NB4 (cell line): Measurements from ENCODE around the gene ST14.
"Not testable (repeated sequence)": the region's sequence is repeated elsewhere in the genome, so short reads cannot be mapped to it uniquely, and the experiment has no call there.

Experiments used
- DNase-seq: peaks from one replicate; pipeline ENCODE4 v3.0.0; 2010; ENCODE audit warnings: low read depth
- H3K4me3 ChIP-seq: one replicate; pipeline ENCODE4 v1.5.1; 2011; ENCODE audit warnings: mild to moderate bottlenecking, low read depth, low read length, moderate library complexity
- MYC ChIP-seq: IDR thresholded peaks from 2 replicates; pipeline ENCODE4 v1.6.1; 2011; ENCODE audit warnings: low read depth, low read length
- POLR2A ChIP-seq: IDR thresholded peaks from 2 replicates; pipeline ENCODE4 v1.6.1; 2011; ENCODE audit warnings: mild to moderate bottlenecking; ENCODE audit not compliant: insufficient read length; ENCODE audit errors: extremely low read depth
- TF ChIP-seq, protein P1 (sequence below): IDR thresholded peaks from 2 replicates; pipeline ENCODE4 v1.6.1; 2011; ENCODE audit warnings: low read depth, low read length
- TF ChIP-seq, protein P2 (sequence below): IDR thresholded peaks from one replicate; pipeline ENCODE4 v1.5.1; 2012; ENCODE audit warnings: low read depth, low read length

Gene ST14

DNA sequence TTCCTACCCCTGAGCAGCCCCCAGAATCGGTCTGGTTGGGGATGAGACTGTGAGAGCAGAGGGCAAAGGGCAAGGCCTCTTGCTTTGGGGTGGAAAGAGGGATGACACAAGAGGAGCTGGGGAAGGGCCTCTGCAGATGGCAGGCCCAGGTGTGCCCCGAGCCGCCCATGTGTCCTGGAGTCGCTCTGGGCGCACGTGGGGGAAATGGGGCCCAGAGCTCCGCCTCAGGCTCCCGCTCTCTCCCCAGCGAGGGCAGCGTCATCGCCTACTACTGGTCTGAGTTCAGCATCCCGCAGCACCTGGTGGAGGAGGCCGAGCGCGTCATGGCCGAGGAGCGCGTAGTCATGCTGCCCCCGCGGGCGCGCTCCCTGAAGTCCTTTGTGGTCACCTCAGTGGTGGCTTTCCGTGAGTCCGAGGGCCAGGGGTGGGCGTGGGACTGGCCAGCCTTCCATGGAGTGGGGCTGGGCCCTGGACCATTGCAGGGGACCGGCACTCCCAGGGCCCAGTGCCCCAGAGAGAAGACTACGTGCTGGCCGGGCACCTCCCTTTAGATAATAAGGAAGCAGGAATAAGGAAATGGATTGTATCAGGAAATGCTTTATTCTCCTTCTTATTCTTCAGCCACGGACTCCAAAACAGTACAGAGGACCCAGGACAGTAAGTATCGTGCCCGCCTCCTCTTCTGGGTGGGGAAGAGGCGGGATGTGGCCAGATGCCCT, 30.1 kb downstream of the ST14 start:
- no peak for DNase-seq
- TF ChIP-seq POLR2A (no peak), MYC (no peak)
- TF ChIP-seq, protein P1, sequence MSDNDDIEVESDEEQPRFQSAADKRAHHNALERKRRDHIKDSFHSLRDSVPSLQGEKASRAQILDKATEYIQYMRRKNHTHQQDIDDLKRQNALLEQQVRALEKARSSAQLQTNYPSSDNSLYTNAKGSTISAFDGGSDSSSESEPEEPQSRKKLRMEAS: no peak
- TF ChIP-seq, protein P2, sequence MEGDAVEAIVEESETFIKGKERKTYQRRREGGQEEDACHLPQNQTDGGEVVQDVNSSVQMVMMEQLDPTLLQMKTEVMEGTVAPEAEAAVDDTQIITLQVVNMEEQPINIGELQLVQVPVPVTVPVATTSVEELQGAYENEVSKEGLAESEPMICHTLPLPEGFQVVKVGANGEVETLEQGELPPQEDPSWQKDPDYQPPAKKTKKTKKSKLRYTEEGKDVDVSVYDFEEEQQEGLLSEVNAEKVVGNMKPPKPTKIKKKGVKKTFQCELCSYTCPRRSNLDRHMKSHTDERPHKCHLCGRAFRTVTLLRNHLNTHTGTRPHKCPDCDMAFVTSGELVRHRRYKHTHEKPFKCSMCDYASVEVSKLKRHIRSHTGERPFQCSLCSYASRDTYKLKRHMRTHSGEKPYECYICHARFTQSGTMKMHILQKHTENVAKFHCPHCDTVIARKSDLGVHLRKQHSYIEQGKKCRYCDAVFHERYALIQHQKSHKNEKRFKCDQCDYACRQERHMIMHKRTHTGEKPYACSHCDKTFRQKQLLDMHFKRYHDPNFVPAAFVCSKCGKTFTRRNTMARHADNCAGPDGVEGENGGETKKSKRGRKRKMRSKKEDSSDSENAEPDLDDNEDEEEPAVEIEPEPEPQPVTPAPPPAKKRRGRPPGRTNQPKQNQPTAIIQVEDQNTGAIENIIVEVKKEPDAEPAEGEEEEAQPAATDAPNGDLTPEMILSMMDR: no peak
- no peak overlapping the region for H3K4me3 ChIP-seq

DNA sequence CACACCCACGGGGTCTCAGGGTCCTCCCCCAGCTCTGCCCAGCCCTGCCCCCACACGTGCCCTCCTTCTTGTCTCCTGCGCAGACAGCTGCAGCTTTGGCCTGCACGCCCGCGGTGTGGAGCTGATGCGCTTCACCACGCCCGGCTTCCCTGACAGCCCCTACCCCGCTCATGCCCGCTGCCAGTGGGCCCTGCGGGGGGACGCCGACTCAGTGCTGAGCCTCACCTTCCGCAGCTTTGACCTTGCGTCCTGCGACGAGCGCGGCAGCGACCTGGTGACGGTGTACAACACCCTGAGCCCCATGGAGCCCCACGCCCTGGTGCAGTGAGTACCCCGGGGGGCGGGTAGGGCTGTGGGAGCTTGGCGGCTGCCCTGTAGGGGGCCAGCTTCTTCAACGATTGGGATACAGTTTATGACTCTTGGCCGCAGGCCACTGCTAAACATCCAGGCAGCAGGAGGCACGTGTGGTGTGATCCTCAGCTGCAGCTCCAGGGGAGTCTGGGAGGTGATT, 30.8 kb downstream of the ST14 start:
- no peak overlapping the region for H3K4me3 ChIP-seq
- TF ChIP-seq, protein P1: no peak
- no peak for TF ChIP-seq POLR2A
- TF ChIP-seq, protein P2: no peak
- no peak for TF ChIP-seq MYC
- no peak for DNase-seq

DNA sequence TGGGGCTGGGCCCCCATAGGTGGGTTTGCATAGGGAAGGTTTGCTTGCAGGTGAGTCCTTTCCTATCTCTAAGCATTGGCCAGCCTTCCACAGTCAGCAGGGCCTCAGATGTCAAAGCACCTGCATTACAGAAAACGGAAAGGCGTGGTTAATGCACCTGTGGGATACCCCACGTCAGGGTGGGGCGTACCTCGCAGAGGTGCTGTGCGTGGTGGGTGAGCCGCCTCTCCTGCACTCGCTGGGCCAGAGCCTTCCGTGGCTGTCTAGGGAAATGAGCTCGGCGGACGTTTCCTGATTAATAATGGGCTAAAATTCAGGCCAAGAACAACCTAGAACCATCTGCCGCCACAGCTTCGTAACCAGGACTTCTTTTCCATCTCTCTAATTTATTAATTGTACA, 32.3 kb downstream of the ST14 start:
- no peak for DNase-seq
- H3K4me3 ChIP-seq: no peak overlapping the region
- TF ChIP-seq, protein P2: no peak

DNA sequence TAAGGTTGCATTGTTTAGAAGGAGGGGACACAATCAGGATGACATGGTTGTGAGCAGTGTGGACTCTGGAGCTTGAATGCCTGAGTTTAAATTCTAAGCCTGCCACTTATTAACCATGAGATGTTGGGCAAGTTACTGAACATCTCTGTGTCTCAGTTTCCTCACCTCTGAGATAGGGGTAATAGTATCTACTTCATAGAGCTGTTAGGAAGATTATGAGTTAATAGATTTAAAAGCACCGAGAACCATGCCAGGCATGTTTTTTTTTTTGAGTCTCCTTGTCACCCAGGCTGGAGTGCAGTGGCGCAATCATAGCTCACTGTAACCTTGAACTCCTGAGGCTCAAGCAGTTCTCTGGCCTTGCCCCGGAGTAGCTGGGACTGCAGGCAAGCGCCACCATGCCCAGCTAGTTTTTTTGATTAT, 33.3 kb downstream of the ST14 start:
- TF ChIP-seq, protein P1: no peak
- TF ChIP-seq, protein P2: no peak
- TF ChIP-seq POLR2A: no peak
- DNase-seq: no peak

DNA sequence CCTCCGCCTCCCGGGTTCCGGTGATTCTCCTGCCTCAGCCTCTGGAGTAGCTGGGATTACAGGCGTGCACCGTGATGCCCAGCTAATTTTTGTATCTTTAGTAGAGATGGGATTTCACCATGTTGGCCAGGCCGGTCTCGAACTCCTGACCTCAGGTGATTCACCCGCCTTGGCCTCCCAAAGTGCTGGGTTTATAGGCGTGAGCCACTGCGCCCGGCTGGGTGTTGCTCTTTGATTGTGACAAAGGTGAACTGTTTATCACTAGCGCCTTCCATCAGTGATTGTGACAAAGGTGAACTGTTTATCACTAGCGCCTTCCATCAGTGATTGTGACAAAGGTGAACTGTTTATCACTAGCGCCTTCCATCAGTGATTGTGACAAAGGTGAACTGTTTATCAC, 34.0 kb downstream of the ST14 start:
- DNase-seq, H3K4me3 ChIP-seq: not testable (repeated sequence)

More for the DNA sequence above, 33.3 kb downstream of the ST14 start:
- no peak overlapping the region for H3K4me3 ChIP-seq

DNA sequence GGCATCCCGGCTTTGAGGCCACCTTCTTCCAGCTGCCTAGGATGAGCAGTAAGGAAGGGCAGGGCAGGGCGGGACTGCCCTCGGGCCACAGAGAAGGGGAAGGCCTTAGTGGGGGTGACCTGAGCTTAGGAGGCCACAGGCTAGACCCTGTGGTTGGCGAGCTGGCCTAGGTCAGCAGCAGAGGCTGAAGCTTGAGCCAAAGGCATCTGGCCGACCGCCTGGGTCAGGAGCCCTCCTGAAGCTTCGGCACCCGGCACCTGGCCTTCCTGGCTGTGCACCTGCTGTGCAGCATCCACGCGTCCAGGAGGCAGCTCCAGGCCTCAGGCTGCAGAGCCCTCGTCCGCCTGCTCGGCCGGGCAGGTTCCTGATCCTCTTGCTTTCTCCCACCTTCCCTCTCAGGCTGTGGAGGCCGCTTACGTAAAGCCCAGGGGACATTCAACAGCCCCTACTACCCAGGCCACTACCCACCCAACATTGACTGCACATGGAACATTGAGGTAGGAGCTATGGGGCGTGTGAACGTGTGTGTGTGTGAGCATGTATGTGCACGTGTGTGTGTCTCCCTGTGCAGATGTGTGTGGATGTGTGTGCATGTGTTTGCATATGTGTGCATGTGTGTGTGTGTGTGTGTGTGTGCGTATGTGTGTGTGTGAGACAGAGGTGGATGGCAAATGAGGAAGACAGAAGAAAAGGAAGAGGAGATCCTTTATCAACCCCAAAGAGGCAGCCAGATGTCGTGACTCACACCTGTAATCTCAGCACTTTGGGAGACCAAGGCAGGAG, 34.9 kb downstream of the ST14 start:
- H3K4me3 ChIP-seq: no peak overlapping the region
- DNase-seq: no peak
- TF ChIP-seq, protein P2: no peak
- TF ChIP-seq, protein P1: no peak
- TF ChIP-seq POLR2A (no peak), MYC (no peak)
